AG04450 (cell line): ENCODE results near the gene DBH. TPM values are rescaled to one million over a fixed set of nuclear protein-coding genes. Genes with fewer than 3 reads are reported as not detected.

Experiments
- CTCF ChIA-PET: fragments of 300-600, 350-600 bp; formaldehyde crosslinking; extraction: SDS; loops from one replicate; lab custom pipeline; 2022; ENCODE audit warnings: antibody characterized with exemption, inconsistent platforms; lab: Charles Lee
- POLR2A ChIA-PET: fragments of 350-600 bp; formaldehyde crosslinking; extraction: SDS; loops from one replicate; lab custom pipeline; 2021; ENCODE audit warnings: antibody characterized with exemption, inconsistent platforms; lab: Yijun Ruan, JAX
- DNase-seq: peaks from one replicate; pipeline ENCODE4 v3.0.0-alpha.2; 2011; ENCODE audit warnings: low read depth, low spot score
- H3K27ac ChIP-seq: one replicate; pipeline ENCODE4 v1.5.1; 2012; ENCODE audit warnings: low read depth, low read length, control low read depth
- H3K27me3 ChIP-seq: one replicate; pipeline ENCODE4 v1.6.0; 2012; ENCODE audit warnings: low read length; ENCODE audit not compliant: control insufficient read depth, insufficient read depth
- H3K4me3 ChIP-seq: 2 replicates; pipeline ENCODE4 v1.5.1; 2011; ENCODE audit warnings: mild to moderate bottlenecking, low read depth, low read length, control low read depth
- H3K9me3 ChIP-seq: 2 replicates; pipeline ENCODE4 v1.5.1; 2012; ENCODE audit warnings: low read length; ENCODE audit not compliant: control insufficient read depth, insufficient read depth
- CTCF ChIP-seq: IDR thresholded peaks from 2 replicates; pipeline ENCODE4 v1.5.1; 2011; ENCODE audit warnings: low read depth, low read length, control low read depth, inconsistent platforms
- polyA plus RNA-seq: library from polyadenylated mRNA; depleted of rRNA; stranded (reverse); fragments of >200 nt; gene quantifications from 2 replicates; pipeline ENCODE4 v1.2.3, GENCODE V29; 2011

DBH gene
- polyA plus RNA-seq, 1 experiment, result not detected

- Histone ChIP-seq H3K27me3 (peaks cover 38% of the 10 kb centered on the region), H3K27ac (no peak overlapping the region), H3K4me3 (no peak overlapping the region), H3K9me3 (peaks cover 4% of the 10 kb centered on the region; the same call in 1 of the 2 replicates)
- no peak for DNase-seq
- no peak for TF ChIP-seq CTCF
- CTCF ChIA-PET, result no interaction called here
- POLR2A ChIA-PET, result no interaction called here
These were observed 2.0 kb upstream of the DBH start for GRCh38 chr9:133634081-133634691.

- POLR2A ChIA-PET, result no interaction called here
- no peak for TF ChIP-seq CTCF
- peaks cover 4% of the 10 kb centered on the region; the same call in 1 of the 2 replicates for H3K9me3 ChIP-seq
- no peak overlapping the region for H3K27ac ChIP-seq
- H3K27me3 ChIP-seq, result peaks cover 41% of the 10 kb centered on the region
- no peak for DNase-seq
- CTCF ChIA-PET, result no interaction called here
- H3K4me3 ChIP-seq, result no peak overlapping the region
These were observed 1.1 kb upstream of the DBH start for GRCh38 chr9:133635098-133635497.

GRCh38 chr9:133636902-133637301, 739 bp downstream of the DBH start:
- Histone ChIP-seq H3K27me3 (peaks cover 40% of the 10 kb centered on the region), H3K4me3 (no peak overlapping the region), H3K27ac (no peak overlapping the region), H3K9me3 (no peaks in the 10 kb centered on the region; the same call in 1 of the 2 replicates)
- ChIA-PET POLR2A (no interaction called here), CTCF (no interaction called here)
- no peak for TF ChIP-seq CTCF
- no peak for DNase-seq

- TF ChIP-seq CTCF, result no peak
- ChIA-PET POLR2A (no interaction called here), CTCF (no interaction called here)
- H3K9me3 ChIP-seq, result no peaks in the 10 kb centered on the region
- H3K4me3 ChIP-seq, result no peak overlapping the region
- H3K27me3 ChIP-seq, result peaks cover 42% of the 10 kb centered on the region
- DNase-seq, result no peak
- no peak overlapping the region for H3K27ac ChIP-seq
These were observed 1.4 kb downstream of the DBH start for GRCh38 chr9:133637451-133638055.

GRCh38 chr9:133638076-133638475, 1.9 kb downstream of the DBH start:
- Histone ChIP-seq H3K27me3 (peaks cover 42% of the 10 kb centered on the region), H3K27ac (no peak overlapping the region), H3K4me3 (no peak overlapping the region), H3K9me3 (no peaks in the 10 kb centered on the region)
- DNase-seq, result no peak
- POLR2A ChIA-PET, result no interaction called here
- no peak for TF ChIP-seq CTCF
- CTCF ChIA-PET, result no interaction called here
